Prostate gland (tissue), 2 donors: ENCODE data around the gene PCCB.

Experiments
- CTCF ChIP-seq, 4 experiments: fragments of 200-600 bp in 2 of 4; fragments of 450-650 bp in 2 of 4; sonication (generic) in 2 of 4; IDR thresholded peaks; 1 replicate in 3 of 4; 2 replicates in 1 of 4; pipeline ENCODE4 v1.5.1; 2016 to 2019; ENCODE audit warnings: antibody characterized with exemption in 4 of 4, mild to moderate bottlenecking in 2 of 4, moderate library complexity in 2 of 4
- POLR2A ChIP-seq: fragments of 450-650 bp; IDR thresholded peaks from one replicate; pipeline ENCODE4 v1.6.1; 2016; ENCODE audit warnings: antibody characterized with exemption, mild to moderate bottlenecking
- POLR2AphosphoS5 ChIP-seq: sonication (generic); formaldehyde crosslinking; IDR thresholded peaks from one replicate; pipeline ENCODE4 v1.6.1; 2017; ENCODE audit warnings: antibody characterized with exemption

DNA sequence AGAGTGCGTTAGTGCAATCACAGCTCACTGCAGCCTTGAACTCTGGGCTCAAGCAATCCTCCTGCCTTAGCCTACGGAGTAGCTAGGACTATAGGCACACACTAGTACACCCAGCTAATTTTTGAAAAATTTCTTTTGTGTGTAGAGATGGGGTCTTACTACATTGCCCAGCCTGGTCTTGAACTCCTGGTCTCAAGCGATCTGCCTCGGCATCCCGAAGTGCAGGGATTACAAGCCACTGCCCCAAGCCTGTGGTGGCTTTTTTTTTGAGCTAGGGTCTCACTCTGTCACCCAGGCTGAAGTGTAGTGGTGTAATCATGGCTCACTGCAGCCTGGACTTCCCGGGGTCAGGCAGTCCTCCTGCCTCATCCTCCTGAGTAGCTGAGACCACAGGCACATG lies 17.1 kb downstream of the PCCB start:
- TF ChIP-seq POLR2A (no peak), CTCF (IDR thresholded peaks at IDR 0.05) (no peak), POLR2AphosphoS5 (no peak)
